ENCODE data around the gene CMIP. TPM values are rescaled to one million over a fixed set of nuclear protein-coding genes. Genes with fewer than 3 reads are reported as not detected.

The CMIP gene
- polyA plus RNA-seq, 1 donor from 2014 or later: 15.1 TPM

GRCh38 chr16:81601601-81602255 is 157.1 kb downstream of the CMIP start:
- no peaks in the 10 kb centered on the region for H3K36me3 ChIP-seq (ENCODE audit: insufficient read depth, low read length)
- peak overlapping the region; percentile 37 for H3K4me3 ChIP-seq (ENCODE audit: low read length)
- peak overlapping the region; percentile 88 for H3K27ac ChIP-seq (ENCODE audit: low read length)
- H3K79me2 ChIP-seq (replicated peaks; ENCODE audit: insufficient read depth, low read length): peaks cover 46% of the 10 kb centered on the region
- no peaks in the 10 kb centered on the region for H3F3A ChIP-seq (ENCODE audit: insufficient read depth, low read length, poor library complexity, severe bottlenecking)
- H3K9ac ChIP-seq (ENCODE audit: low read length): peak overlapping the region; percentile 63
- peak overlapping the region; percentile 44 for H3K4me2 ChIP-seq (ENCODE audit: low read length)
- TF ChIP-seq, protein P1, sequence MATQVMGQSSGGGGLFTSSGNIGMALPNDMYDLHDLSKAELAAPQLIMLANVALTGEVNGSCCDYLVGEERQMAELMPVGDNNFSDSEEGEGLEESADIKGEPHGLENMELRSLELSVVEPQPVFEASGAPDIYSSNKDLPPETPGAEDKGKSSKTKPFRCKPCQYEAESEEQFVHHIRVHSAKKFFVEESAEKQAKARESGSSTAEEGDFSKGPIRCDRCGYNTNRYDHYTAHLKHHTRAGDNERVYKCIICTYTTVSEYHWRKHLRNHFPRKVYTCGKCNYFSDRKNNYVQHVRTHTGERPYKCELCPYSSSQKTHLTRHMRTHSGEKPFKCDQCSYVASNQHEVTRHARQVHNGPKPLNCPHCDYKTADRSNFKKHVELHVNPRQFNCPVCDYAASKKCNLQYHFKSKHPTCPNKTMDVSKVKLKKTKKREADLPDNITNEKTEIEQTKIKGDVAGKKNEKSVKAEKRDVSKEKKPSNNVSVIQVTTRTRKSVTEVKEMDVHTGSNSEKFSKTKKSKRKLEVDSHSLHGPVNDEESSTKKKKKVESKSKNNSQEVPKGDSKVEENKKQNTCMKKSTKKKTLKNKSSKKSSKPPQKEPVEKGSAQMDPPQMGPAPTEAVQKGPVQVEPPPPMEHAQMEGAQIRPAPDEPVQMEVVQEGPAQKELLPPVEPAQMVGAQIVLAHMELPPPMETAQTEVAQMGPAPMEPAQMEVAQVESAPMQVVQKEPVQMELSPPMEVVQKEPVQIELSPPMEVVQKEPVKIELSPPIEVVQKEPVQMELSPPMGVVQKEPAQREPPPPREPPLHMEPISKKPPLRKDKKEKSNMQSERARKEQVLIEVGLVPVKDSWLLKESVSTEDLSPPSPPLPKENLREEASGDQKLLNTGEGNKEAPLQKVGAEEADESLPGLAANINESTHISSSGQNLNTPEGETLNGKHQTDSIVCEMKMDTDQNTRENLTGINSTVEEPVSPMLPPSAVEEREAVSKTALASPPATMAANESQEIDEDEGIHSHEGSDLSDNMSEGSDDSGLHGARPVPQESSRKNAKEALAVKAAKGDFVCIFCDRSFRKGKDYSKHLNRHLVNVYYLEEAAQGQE (IDR thresholded peaks at IDR 0.05; ENCODE audit: borderline replicate concordance): peak; percentile 90
- TF ChIP-seq RAD21 (conservative IDR thresholded peaks at IDR 0.05): no peak
- no peaks in the 10 kb centered on the region for H3K27me3 ChIP-seq (ENCODE audit: insufficient read depth, low read depth, low read length)
- H4K20me1 ChIP-seq (ENCODE audit: insufficient read depth): no peaks in the 10 kb centered on the region
- no peaks in the 10 kb centered on the region for H3K9me3 ChIP-seq (ENCODE audit: low read length)
- H2AFZ ChIP-seq (ENCODE audit: low read depth, low read length): no peak overlapping the region
- H3K9me2 ChIP-seq (ENCODE audit: insufficient read depth, low read length): no peaks in the 10 kb centered on the region

GRCh38 chr16:81602256-81602776 is 157.7 kb downstream of the CMIP start:
- Histone ChIP-seq H3K4me2 (ENCODE audit: low read length) (peak overlapping the region; percentile 3), H3K27me3 (ENCODE audit: insufficient read depth, low read depth, low read length) (no peaks in the 10 kb centered on the region), H3F3A (ENCODE audit: insufficient read depth, low read length, poor library complexity, severe bottlenecking) (no peaks in the 10 kb centered on the region), H3K9me3 (ENCODE audit: low read length) (no peaks in the 10 kb centered on the region), H2AFZ (ENCODE audit: low read depth, low read length) (no peak overlapping the region), H4K20me1 (ENCODE audit: insufficient read depth) (no peaks in the 10 kb centered on the region), H3K27ac (ENCODE audit: low read length) (peak overlapping the region; percentile 88), H3K36me3 (ENCODE audit: insufficient read depth, low read length) (peaks cover under 1% of the 10 kb centered on the region), H3K79me2 (replicated peaks; ENCODE audit: insufficient read depth, low read length) (peaks cover 40% of the 10 kb centered on the region), H3K9ac (ENCODE audit: low read length) (peak overlapping the region; percentile 63), H3K4me3 (ENCODE audit: low read length) (peak overlapping the region; percentile 28), H3K9me2 (ENCODE audit: insufficient read depth, low read length) (no peaks in the 10 kb centered on the region)
- TF ChIP-seq TAF1 (IDR thresholded peaks at IDR 0.05; ENCODE audit: low read depth) (no peak), POLR2AphosphoS5 (IDR thresholded peaks at IDR 0.05) (no peak), RAD21 (conservative IDR thresholded peaks at IDR 0.05) (no peak), SMC3 (conservative IDR thresholded peaks at IDR 0.05; ENCODE audit: poor library complexity) (no peak), EP300 (conservative IDR thresholded peaks at IDR 0.05; ENCODE audit: poor library complexity, severe bottlenecking) (no peak), MXI1 (conservative IDR thresholded peaks at IDR 0.05; ENCODE audit: poor library complexity, severe bottlenecking) (no peak)
- TF ChIP-seq, protein P1 (IDR thresholded peaks at IDR 0.05; ENCODE audit: borderline replicate concordance): no peak
